GM12865 (cell line): ENCODE measurements around the gene COL20A1.

ENCODE experiments used
- DNase-seq: peaks from one replicate; pipeline ENCODE4 v3.0.0; 2010; ENCODE audit warnings: low read depth
- H3K4me3 ChIP-seq: 2 replicates; pipeline ENCODE4 v1.5.1; 2011; ENCODE audit warnings: mild to moderate bottlenecking, low read depth, low read length, control low read depth
- CTCF ChIP-seq: IDR thresholded peaks from 2 replicates; pipeline ENCODE4 v1.5.1; 2011; ENCODE audit warnings: low read length, control low read depth, low read depth, inconsistent platforms; ENCODE audit not compliant: insufficient read depth; ENCODE audit errors: missing control alignments

The COL20A1 gene

GRCh38 chr20:63307538-63308217, 14.7 kb downstream of the COL20A1 start:
- H3K4me3 ChIP-seq = no peak overlapping the region
- no peak for DNase-seq
- TF ChIP-seq CTCF = no peak

- TF ChIP-seq CTCF = no peak
- DNase-seq = no peak
- H3K4me3 ChIP-seq = no peak overlapping the region
Measured at GRCh38 chr20:63308218-63308911, 15.4 kb downstream of the COL20A1 start.

- no peak overlapping the region for H3K4me3 ChIP-seq
- peak; percentile 21 for DNase-seq
- TF ChIP-seq CTCF = peak; percentile 56
Measured at GRCh38 chr20:63309261-63310071, 16.5 kb downstream of the COL20A1 start.

- no peak overlapping the region for H3K4me3 ChIP-seq
- TF ChIP-seq CTCF = no peak
- DNase-seq = no peak
Measured at GRCh38 chr20:63310265-63310991, 17.4 kb downstream of the COL20A1 start.

- no peak for DNase-seq
- H3K4me3 ChIP-seq = no peak overlapping the region
- TF ChIP-seq CTCF = no peak
Measured at GRCh38 chr20:63311186-63311832, 18.3 kb downstream of the COL20A1 start.

GRCh38 chr20:63311833-63312243, 18.9 kb downstream of the COL20A1 start:
- H3K4me3 ChIP-seq = no peak overlapping the region
- no peak for DNase-seq
- TF ChIP-seq CTCF = no peak
